H9 (cell line): ENCODE results near the gene VPS33A. TPM values are rescaled to one million over a fixed set of nuclear protein-coding genes. Genes with fewer than 3 reads are reported as not detected.

Experiments used
- DNase-seq: peaks from one replicate; pipeline ENCODE4 v3.0.0-alpha.2; 2017
- H2AFZ ChIP-seq: one replicate; pipeline ENCODE4 v1.6.1; 2013; ENCODE audit warnings: mild to moderate bottlenecking, low read length, control low read depth, moderate library complexity
- H2AK5ac ChIP-seq: 2 replicates; pipeline ENCODE4 v1.6.1; 2013; ENCODE audit warnings: low read length, control low read depth, mixed read lengths; ENCODE audit not compliant: insufficient read length
- H2BK120ac ChIP-seq: one replicate; pipeline ENCODE4 v1.6.1; 2013; ENCODE audit warnings: low read depth, mild to moderate bottlenecking, low read length, control low read depth, inconsistent platforms; ENCODE audit not compliant: poor library complexity, severe bottlenecking
- H2BK12ac ChIP-seq: 2 replicates; pipeline ENCODE4 v1.6.1; 2013; ENCODE audit warnings: low read length, control low read depth, mixed read lengths, low read depth; ENCODE audit not compliant: insufficient read length
- H2BK15ac ChIP-seq: 2 replicates; pipeline ENCODE4 v1.6.1; 2013; ENCODE audit warnings: low read depth, low read length, control low read depth
- H2BK20ac ChIP-seq: one replicate; pipeline ENCODE4 v1.6.1; 2013; ENCODE audit warnings: low read depth, mild to moderate bottlenecking, low read length, control low read depth, inconsistent platforms; ENCODE audit not compliant: poor library complexity, severe bottlenecking
- H2BK5ac ChIP-seq: 2 replicates; pipeline ENCODE4 v1.6.1; 2013; ENCODE audit warnings: low read length, control low read depth, mixed read lengths; ENCODE audit not compliant: insufficient read length
- H3K14ac ChIP-seq: 2 replicates; pipeline ENCODE4 v1.6.1; 2013; ENCODE audit warnings: low read length, control low read depth; ENCODE audit not compliant: insufficient read depth
- H3K18ac ChIP-seq: 2 replicates; pipeline ENCODE4 v1.6.1; 2013; ENCODE audit warnings: low read depth, mild to moderate bottlenecking, mixed read lengths, low read length, control low read depth; ENCODE audit not compliant: insufficient read length
- H3K23ac ChIP-seq: 2 replicates; pipeline ENCODE4 v1.6.1; 2013; ENCODE audit warnings: low read length, control low read depth, mixed read lengths, low read depth; ENCODE audit not compliant: insufficient read length
- H3K23me2 ChIP-seq: 2 replicates; pipeline ENCODE4 v1.6.1; 2013; ENCODE audit warnings: low read depth, mild to moderate bottlenecking, mixed read lengths, low read length, control low read depth; ENCODE audit not compliant: insufficient read length, poor library complexity, severe bottlenecking
- H3K27ac ChIP-seq: 2 replicates; pipeline ENCODE4 v1.5.1; 2013; ENCODE audit warnings: low read length, control low read depth, mixed read lengths, low read depth; ENCODE audit not compliant: insufficient read length
- H3K27me3 ChIP-seq: 2 replicates; pipeline ENCODE4 v1.6.1; 2013; ENCODE audit warnings: low read length, control low read depth, inconsistent platforms; ENCODE audit not compliant: insufficient read depth
- H3K4ac ChIP-seq: 2 replicates; pipeline ENCODE4 v1.6.1; 2013; ENCODE audit warnings: low read depth, mild to moderate bottlenecking, control low read depth, inconsistent platforms, low read length, moderate library complexity
- H3K4me1 ChIP-seq: 2 replicates; pipeline ENCODE4 v1.6.1; 2013; ENCODE audit warnings: low read length, control low read depth, inconsistent platforms; ENCODE audit not compliant: insufficient read depth
- H3K4me2 ChIP-seq: 2 replicates; pipeline ENCODE4 v1.6.1; 2013; ENCODE audit warnings: low read length, control low read depth, mixed read lengths; ENCODE audit not compliant: insufficient read length, insufficient read depth
- H3K56ac ChIP-seq: 2 replicates; pipeline ENCODE4 v1.6.1; 2013; ENCODE audit warnings: low read depth, mild to moderate bottlenecking, mixed read lengths, low read length, control low read depth; ENCODE audit not compliant: insufficient read length
- H3K79me1 ChIP-seq: 2 replicates; pipeline ENCODE4 v1.6.1; 2013; ENCODE audit warnings: low read depth, mild to moderate bottlenecking, moderate library complexity, low read length, control low read depth, inconsistent platforms; ENCODE audit not compliant: insufficient read depth, poor library complexity, severe bottlenecking
- H3K79me2 ChIP-seq: 2 replicates; pipeline ENCODE4 v1.6.1; 2013; ENCODE audit warnings: low read length, control low read depth, inconsistent platforms; ENCODE audit not compliant: insufficient read depth
- H3K9ac ChIP-seq: 2 replicates; pipeline ENCODE4 v1.6.1; 2013; ENCODE audit warnings: low read length, control low read depth, mixed read lengths; ENCODE audit not compliant: insufficient read length; ENCODE audit errors: extremely low read depth
- H3K9me3 ChIP-seq: one replicate; pipeline ENCODE4 v1.6.1; 2013; ENCODE audit warnings: low read depth, low read length, inconsistent platforms; ENCODE audit not compliant: control insufficient read depth
- H3T11ph ChIP-seq: one replicate; pipeline ENCODE4 v1.6.1; 2013; ENCODE audit warnings: mild to moderate bottlenecking, low read length, control low read depth, inconsistent platforms
- H4K20me1 ChIP-seq: one replicate; pipeline ENCODE4 v1.6.1; 2013; ENCODE audit not compliant: control insufficient read depth, insufficient read length, insufficient read depth
- H4K5ac ChIP-seq: 2 replicates; pipeline ENCODE4 v1.6.1; 2013; ENCODE audit warnings: low read depth, mild to moderate bottlenecking, mixed read lengths, low read length, control low read depth; ENCODE audit not compliant: insufficient read length
- H4K8ac ChIP-seq: replicated peaks from 2 replicates; pipeline ENCODE4 v1.6.1; 2013; ENCODE audit warnings: low read length, control low read depth, mixed read lengths, low read depth; ENCODE audit not compliant: insufficient read length
- H4K91ac ChIP-seq: 2 replicates; pipeline ENCODE4 v1.6.1; 2013; ENCODE audit warnings: low read depth, mild to moderate bottlenecking, moderate library complexity, mixed read lengths, low read length, control low read depth; ENCODE audit not compliant: insufficient read length
- H3K27ac Mint-ChIP-seq, 3 experiments: 2 replicates in 2 of 3; 3 replicates in 1 of 3; pipeline ENCODE4 v1.8.0; 2020 to 2021; ENCODE audit warnings: mixed read lengths in 3 of 3, mild to moderate bottlenecking in 1 of 3, moderate library complexity in 1 of 3
- H3K27me3 Mint-ChIP-seq: 2 replicates; pipeline ENCODE4 v1.8.0; 2021; ENCODE audit warnings: low read depth, mild to moderate bottlenecking, moderate library complexity, mixed read lengths
- H3K36me3 Mint-ChIP-seq, 3 experiments: 2 replicates in 2 of 3; 3 replicates in 1 of 3; pipeline ENCODE4 v1.8.0; 2020 to 2021; ENCODE audit warnings: low read depth in 3 of 3, mixed read lengths in 3 of 3; ENCODE audit not compliant: insufficient read depth in 1 of 3
- H3K4me1 Mint-ChIP-seq, 2 experiments: 2 replicates each; pipeline ENCODE4 v1.8.0; 2020; ENCODE audit warnings: mixed read lengths in 2 of 2
- H3K4me3 Mint-ChIP-seq, 2 experiments: 2 replicates in 1 of 2; 3 replicates in 1 of 2; pipeline ENCODE4 v1.8.0; 2020 to 2021; ENCODE audit warnings: mild to moderate bottlenecking in 2 of 2, mixed read lengths in 2 of 2, moderate library complexity in 1 of 2
- H3K9me3 Mint-ChIP-seq, 2 experiments: 2 replicates in 1 of 2; 3 replicates in 1 of 2; pipeline ENCODE4 v1.8.0; 2020; ENCODE audit warnings: mild to moderate bottlenecking in 2 of 2, mixed read lengths in 2 of 2, moderate library complexity in 1 of 2
- CTCF ChIP-seq: fragments of 200-600 bp; sonication (generic); conservative IDR thresholded peaks from 3 replicates; pipeline ENCODE4 v1.8.0; 2021; ENCODE audit warnings: antibody characterized with exemption, mild to moderate bottlenecking
- WGBS: extraction: QIAGEN DNeasy Blood & Tissue Kit; methylation state at CpG from one replicate; pipeline ENCODE4 v1.1.7; 2013; ENCODE audit warnings: missing lambda C conversion rate, low lambda C conversion rate, mixed read lengths; ENCODE audit not compliant: insufficient read length; ENCODE audit errors: extremely low coverage; 5-methylcytosine and 5-hydroxymethylcytosine counted together
- total RNA-seq: library from RNA; stranded (reverse); gene quantifications from 2 replicates; pipeline ENCODE4 v1.2.1, GENCODE V29; 2021

The VPS33A gene
- total RNA-seq, 1 experiment from 2014 or later, result 45.9 TPM

GRCh38 chr12:122182887-122183587 is 83.3 kb downstream of the VPS33A start, which contains the start of gene LRRC43:
LRRC43 (plus strand) TSS chr12:122183123; CDS start chr12:122183145, 22 bp downstream.
- no peaks in the 10 kb centered on the region; a peak in 2 of 7 replicates for H3K36me3 Mint-ChIP-seq
- H3K27me3 Mint-ChIP-seq, result peaks cover 30% of the 10 kb centered on the region
- no peaks in the 10 kb centered on the region for H3K79me1 ChIP-seq
- no peak within 1 kb of the TSS for H2BK20ac ChIP-seq
- peaks cover 3 to 8% of the 10 kb centered on the region in 2 experiments; a peak in 2 of 4 replicates for H3K4me1 Mint-ChIP-seq
- H2BK15ac ChIP-seq, result no peak within 1 kb of the TSS
- H3K4me2 ChIP-seq, result peak within 1 kb of the TSS; percentile 33
- DNase-seq, result peak; percentile 78
- H4K8ac ChIP-seq, result no peak within 1 kb of the TSS
- H2BK120ac ChIP-seq, result no peak within 1 kb of the TSS
- H3K4me1 ChIP-seq, result no peaks in the 10 kb centered on the region
- H2AFZ ChIP-seq, result no peak within 1 kb of the TSS
- H3K9ac ChIP-seq, result no peak within 1 kb of the TSS
- H3K27me3 ChIP-seq, result no peaks in the 10 kb centered on the region
- H2AK5ac ChIP-seq, result no peak within 1 kb of the TSS
- no peak within 1 kb of the TSS for H4K91ac ChIP-seq
- no peak for TF ChIP-seq CTCF
- H3K9me3 ChIP-seq, result no peaks in the 10 kb centered on the region
- no peak within 1 kb of the TSS for H3K27ac ChIP-seq
- no peak within 1 kb of the TSS for H3K14ac ChIP-seq
- no peak within 1 kb of the TSS for H3K18ac ChIP-seq
- H3K9me3 Mint-ChIP-seq, result no peaks in the 10 kb centered on the region; a peak in 1 of 5 replicates
- H3K79me2 ChIP-seq, result no peaks in the 10 kb centered on the region
- no CpG with 5 or more reads among the region's 63 CpGs for WGBS
- no peak within 1 kb of the TSS for H3K23ac ChIP-seq
- H2BK12ac ChIP-seq, result no peak within 1 kb of the TSS
- no peak within 1 kb of the TSS for H3K4ac ChIP-seq
- H3K56ac ChIP-seq, result no peak within 1 kb of the TSS
- H4K20me1 ChIP-seq, result no peaks in the 10 kb centered on the region
- H3K27ac Mint-ChIP-seq, result no peak within 1 kb of the TSS
- H3T11ph ChIP-seq, result no peak within 1 kb of the TSS
- H4K5ac ChIP-seq, result no peak within 1 kb of the TSS
- H3K23me2 ChIP-seq, result no peaks in the 10 kb centered on the region
- H3K4me3 Mint-ChIP-seq, result peak within 1 kb of the TSS; percentile 66 to 85
- no peak within 1 kb of the TSS for H2BK5ac ChIP-seq

Other genes with a start within 250 kb of the VPS33A start
- gene BCL7A, start 244.6 kb downstream of the VPS33A start, total RNA-seq, result 17.8 and 18.2 TPM in 2 replicates
- 28.6 and 32.4 TPM in 2 replicates for gene MLXIP, start 187.7 kb downstream of the VPS33A start, total RNA-seq
- not detected in 2 replicates for gene IL31, start 92.3 kb downstream of the VPS33A start, total RNA-seq
- 0.46 and 0.53 TPM in 2 replicates for gene LRRC43, start 83.4 kb downstream of the VPS33A start, total RNA-seq
- gene B3GNT4, start 62.8 kb downstream of the VPS33A start, total RNA-seq, result 0.92 and 1.0 TPM in 2 replicates
- gene DIABLO, start 40.4 kb downstream of the VPS33A start, total RNA-seq, result 70.0 and 74.6 TPM in 2 replicates
- gene CLIP1, start 156.2 kb upstream of the VPS33A start, total RNA-seq, result 20.1 and 23.6 TPM in 2 replicates
- 37.3 and 37.4 TPM in 2 replicates for gene ZCCHC8, start 234.4 kb upstream of the VPS33A start, total RNA-seq